Stimulated activated CD4-positive, alpha-beta T cell treated with anti-CD3 and anti-CD28 coated beads, TNF-alpha, amount 100 ng/mL, for 48 hours (primary cell): Measurements from ENCODE around the gene GRK5.

ENCODE experiments used
- DNase-seq, 3 donors: peaks; one replicate each; pipeline ENCODE4 v3.0.0-alpha.2; 2020; ENCODE audit warnings: low read depth in 3 of 3

GRK5 gene

GRCh38 chr10:119441921-119442757 lies 234.8 kb downstream of the GRK5 start:
- DNase-seq, result no peak

GRCh38 chr10:119442758-119443060 lies 235.3 kb downstream of the GRK5 start:
- no peak for DNase-seq

GRCh38 chr10:119443441-119443840 lies 236.1 kb downstream of the GRK5 start:
- no peak for DNase-seq

- DNase-seq, result no peak
These were observed 236.7 kb downstream of the GRK5 start for GRCh38 chr10:119443970-119444660.

GRCh38 chr10:119444866-119445265 lies 237.5 kb downstream of the GRK5 start:
- no peak for DNase-seq

GRCh38 chr10:119445311-119445934 lies 238.1 kb downstream of the GRK5 start:
- DNase-seq, result peak; percentile 62 to 91 (median 83)

GRCh38 chr10:119445935-119446317 lies 238.6 kb downstream of the GRK5 start:
- DNase-seq, result no peak

GRCh38 chr10:119446441-119447277 lies 239.3 kb downstream of the GRK5 start:
- no peak for DNase-seq

- no peak for DNase-seq
These were observed 240.1 kb downstream of the GRK5 start for GRCh38 chr10:119447421-119447820.

GRCh38 chr10:119447823-119448546 lies 240.6 kb downstream of the GRK5 start:
- no peak for DNase-seq

- no peak for DNase-seq
These were observed 241.5 kb downstream of the GRK5 start for GRCh38 chr10:119448628-119449584.

GRCh38 chr10:119449760-119450461 lies 242.5 kb downstream of the GRK5 start:
- no peak for DNase-seq

- no peak for DNase-seq
These were observed 243.4 kb downstream of the GRK5 start for GRCh38 chr10:119450606-119451299.

- no peak for DNase-seq
These were observed 244.0 kb downstream of the GRK5 start for GRCh38 chr10:119451300-119451896.

GRCh38 chr10:119452396-119452795 lies 245.0 kb downstream of the GRK5 start:
- DNase-seq, result no peak

- DNase-seq, result no peak
These were observed 245.9 kb downstream of the GRK5 start for GRCh38 chr10:119453313-119453712.

- DNase-seq, result no peak
These were observed 246.9 kb downstream of the GRK5 start for GRCh38 chr10:119454316-119454715.

- no peak for DNase-seq
These were observed 247.6 kb downstream of the GRK5 start for GRCh38 chr10:119454990-119455389.
